ENCODE data around the gene POC1A. TPM values are rescaled to one million over a fixed set of nuclear protein-coding genes. Genes with fewer than 3 reads are reported as not detected.

The POC1A gene
- total RNA-seq, 1 experiment from 2014 or later = 16.1 TPM

GRCh38 chr3:52041118-52041731 is 113.0 kb downstream of the POC1A start:
- no peak for DNase-seq (ENCODE audit: low spot score)
- CTCF ChIA-PET = interaction anchor here (0.6 kb wide), 1 partner anchor 46 kb away, joined by 3 read pairs; the partner anchor contains the start of gene RPL29
- Histone ChIP-seq H3K4me3 (ENCODE audit: low read depth, low read length, poor library complexity, severe bottlenecking) (no peak overlapping the region), H3K9me3 (ENCODE audit: low read depth, low read length, poor library complexity, severe bottlenecking) (no peaks in the 10 kb centered on the region), H3K4me1 (ENCODE audit: insufficient read depth, low read length, poor library complexity, severe bottlenecking) (peaks cover 27% of the 10 kb centered on the region), H3K27me3 (replicated peaks; ENCODE audit: insufficient read depth, low read depth, low read length, poor library complexity) (no peaks in the 10 kb centered on the region), H3K27ac (ENCODE audit: low read depth, low read length, poor library complexity, severe bottlenecking) (no peak overlapping the region), H3K36me3 (ENCODE audit: insufficient read depth, low read length, poor library complexity, severe bottlenecking) (no peaks in the 10 kb centered on the region)
- BruUV-seq (replicated peaks) = no TSS peak
- no peak for TF ChIP-seq EZH2 (IDR thresholded peaks at IDR 0.05; ENCODE audit: borderline replicate concordance, low read depth, low read length, poor library complexity, severe bottlenecking)
- TF ChIP-seq, protein P1, sequence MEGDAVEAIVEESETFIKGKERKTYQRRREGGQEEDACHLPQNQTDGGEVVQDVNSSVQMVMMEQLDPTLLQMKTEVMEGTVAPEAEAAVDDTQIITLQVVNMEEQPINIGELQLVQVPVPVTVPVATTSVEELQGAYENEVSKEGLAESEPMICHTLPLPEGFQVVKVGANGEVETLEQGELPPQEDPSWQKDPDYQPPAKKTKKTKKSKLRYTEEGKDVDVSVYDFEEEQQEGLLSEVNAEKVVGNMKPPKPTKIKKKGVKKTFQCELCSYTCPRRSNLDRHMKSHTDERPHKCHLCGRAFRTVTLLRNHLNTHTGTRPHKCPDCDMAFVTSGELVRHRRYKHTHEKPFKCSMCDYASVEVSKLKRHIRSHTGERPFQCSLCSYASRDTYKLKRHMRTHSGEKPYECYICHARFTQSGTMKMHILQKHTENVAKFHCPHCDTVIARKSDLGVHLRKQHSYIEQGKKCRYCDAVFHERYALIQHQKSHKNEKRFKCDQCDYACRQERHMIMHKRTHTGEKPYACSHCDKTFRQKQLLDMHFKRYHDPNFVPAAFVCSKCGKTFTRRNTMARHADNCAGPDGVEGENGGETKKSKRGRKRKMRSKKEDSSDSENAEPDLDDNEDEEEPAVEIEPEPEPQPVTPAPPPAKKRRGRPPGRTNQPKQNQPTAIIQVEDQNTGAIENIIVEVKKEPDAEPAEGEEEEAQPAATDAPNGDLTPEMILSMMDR (conservative IDR thresholded peaks at IDR 0.05; ENCODE audit: low read depth, low read length) = 0 out of 2 replicates have a peak, but pooled peaks have one; percentile 14
- intact Hi-C loops (cut with micrococcal nuclease; ENCODE audit: unreplicated experiment) = no loop called here
- POLR2A ChIA-PET (ENCODE audit: low non-redundant PET) = no interaction called here

DNA sequence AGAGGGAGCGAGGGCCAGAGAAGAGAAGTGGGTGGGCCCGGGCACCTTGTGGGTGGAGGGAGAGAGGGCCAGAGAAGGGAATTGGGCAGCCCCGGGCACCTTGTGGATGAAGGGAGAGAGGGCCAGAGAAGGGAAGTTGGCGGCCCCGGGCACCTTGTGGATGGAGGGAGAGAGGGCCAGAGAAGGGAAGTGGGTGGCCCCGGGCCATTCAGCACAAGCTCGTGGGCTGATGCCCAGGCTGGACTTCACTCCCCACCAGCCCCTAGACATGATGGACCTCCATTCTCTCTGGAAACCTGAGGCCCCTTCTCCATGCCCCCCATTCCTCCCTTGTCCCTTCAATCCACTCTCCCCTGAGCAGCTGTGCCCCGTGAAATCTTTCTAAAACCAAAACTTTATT is 113.6 kb downstream of the POC1A start:
- TF ChIP-seq EZH2 (IDR thresholded peaks at IDR 0.05; ENCODE audit: borderline replicate concordance, low read depth, low read length, poor library complexity, severe bottlenecking) = no peak
- TF ChIP-seq, protein P1 (conservative IDR thresholded peaks at IDR 0.05; ENCODE audit: low read depth, low read length) = no peak
- POLR2A ChIA-PET (ENCODE audit: low non-redundant PET) = no interaction called here
- no peak overlapping the region for H3K4me3 ChIP-seq (ENCODE audit: low read depth, low read length, poor library complexity, severe bottlenecking)
- H3K27me3 ChIP-seq (replicated peaks; ENCODE audit: insufficient read depth, low read depth, low read length, poor library complexity) = no peaks in the 10 kb centered on the region
- no TSS peak for BruUV-seq (replicated peaks)
- CTCF ChIA-PET = no interaction called here
- H3K27ac ChIP-seq (ENCODE audit: low read depth, low read length, poor library complexity, severe bottlenecking) = no peak overlapping the region
- H3K9me3 ChIP-seq (ENCODE audit: low read depth, low read length, poor library complexity, severe bottlenecking) = no peaks in the 10 kb centered on the region
- intact Hi-C loops (cut with micrococcal nuclease; ENCODE audit: unreplicated experiment) = no loop called here
- no peak for DNase-seq (ENCODE audit: low spot score)
- H3K4me1 ChIP-seq (ENCODE audit: insufficient read depth, low read length, poor library complexity, severe bottlenecking) = peaks cover 21% of the 10 kb centered on the region
- H3K36me3 ChIP-seq (ENCODE audit: insufficient read depth, low read length, poor library complexity, severe bottlenecking) = no peaks in the 10 kb centered on the region

GRCh38 chr3:52039846-52040245 is 114.4 kb downstream of the POC1A start:
- intact Hi-C loops (cut with micrococcal nuclease; ENCODE audit: unreplicated experiment) = no loop called here
- Histone ChIP-seq H3K4me3 (ENCODE audit: low read depth, low read length, poor library complexity, severe bottlenecking) (no peak overlapping the region), H3K36me3 (ENCODE audit: insufficient read depth, low read length, poor library complexity, severe bottlenecking) (no peaks in the 10 kb centered on the region), H3K27me3 (replicated peaks; ENCODE audit: insufficient read depth, low read depth, low read length, poor library complexity) (no peaks in the 10 kb centered on the region), H3K27ac (ENCODE audit: low read depth, low read length, poor library complexity, severe bottlenecking) (no peak overlapping the region), H3K9me3 (ENCODE audit: low read depth, low read length, poor library complexity, severe bottlenecking) (no peaks in the 10 kb centered on the region), H3K4me1 (ENCODE audit: insufficient read depth, low read length, poor library complexity, severe bottlenecking) (peaks cover 14% of the 10 kb centered on the region)
- no TSS peak for BruUV-seq (replicated peaks)
- no peak for TF ChIP-seq EZH2 (IDR thresholded peaks at IDR 0.05; ENCODE audit: borderline replicate concordance, low read depth, low read length, poor library complexity, severe bottlenecking)
- TF ChIP-seq, protein P1 (conservative IDR thresholded peaks at IDR 0.05; ENCODE audit: low read depth, low read length) = no peak
- no peak for DNase-seq (ENCODE audit: low spot score)
- CTCF ChIA-PET = no interaction called here
- POLR2A ChIA-PET (ENCODE audit: low non-redundant PET) = no interaction called here

Data from A673 (cell line).